Nephron progenitor cell (in vitro differentiated cells): ENCODE results near the gene ALPK1.
A peak's percentile ranks its signal among the peaks of the same experiment; 100 is the strongest.

Experiments
- DNase-seq: peaks from one replicate; pipeline ENCODE4 v3.0.0; 2021
- H3K27ac Mint-ChIP-seq: 2 replicates; pipeline ENCODE4 v1.8.0; 2021; ENCODE audit warnings: mild to moderate bottlenecking, moderate library complexity, mixed read lengths
- H3K27me3 Mint-ChIP-seq: 2 replicates; pipeline ENCODE4 v1.8.0; 2021; ENCODE audit warnings: mild to moderate bottlenecking, low read depth, mixed read lengths; ENCODE audit not compliant: poor library complexity
- H3K36me3 Mint-ChIP-seq: 2 replicates; pipeline ENCODE4 v1.8.0; 2021; ENCODE audit warnings: low read depth, mixed read lengths
- H3K4me1 Mint-ChIP-seq: 2 replicates; pipeline ENCODE4 v1.8.0; 2021; ENCODE audit warnings: mixed read lengths
- H3K4me3 Mint-ChIP-seq: 2 replicates; pipeline ENCODE4 v1.8.0; 2021; ENCODE audit warnings: mild to moderate bottlenecking, moderate library complexity, mixed read lengths
- H3K9me3 Mint-ChIP-seq: 2 replicates; pipeline ENCODE4 v1.8.0; 2021; ENCODE audit warnings: mild to moderate bottlenecking, moderate library complexity, mixed read lengths
- TF ChIP-seq, protein P1 (sequence below): fragments of 200-600 bp; sonication (generic); IDR thresholded peaks from 2 replicates; pipeline ENCODE4 v1.5.0; 2021; ENCODE audit warnings: antibody characterized with exemption

Gene ALPK1

GRCh38 chr4:112343330-112344080, 46.3 kb downstream of the ALPK1 start:
- Mint-ChIP-seq H3K4me1 (peaks cover 47% of the 10 kb centered on the region), H3K27ac (peak overlapping the region; percentile 34), H3K36me3 (no peaks in the 10 kb centered on the region), H3K4me3 (peak overlapping the region; percentile 19), H3K27me3 (peaks cover 16% of the 10 kb centered on the region), H3K9me3 (no peaks in the 10 kb centered on the region)
- no peak for DNase-seq
- TF ChIP-seq, protein P1, sequence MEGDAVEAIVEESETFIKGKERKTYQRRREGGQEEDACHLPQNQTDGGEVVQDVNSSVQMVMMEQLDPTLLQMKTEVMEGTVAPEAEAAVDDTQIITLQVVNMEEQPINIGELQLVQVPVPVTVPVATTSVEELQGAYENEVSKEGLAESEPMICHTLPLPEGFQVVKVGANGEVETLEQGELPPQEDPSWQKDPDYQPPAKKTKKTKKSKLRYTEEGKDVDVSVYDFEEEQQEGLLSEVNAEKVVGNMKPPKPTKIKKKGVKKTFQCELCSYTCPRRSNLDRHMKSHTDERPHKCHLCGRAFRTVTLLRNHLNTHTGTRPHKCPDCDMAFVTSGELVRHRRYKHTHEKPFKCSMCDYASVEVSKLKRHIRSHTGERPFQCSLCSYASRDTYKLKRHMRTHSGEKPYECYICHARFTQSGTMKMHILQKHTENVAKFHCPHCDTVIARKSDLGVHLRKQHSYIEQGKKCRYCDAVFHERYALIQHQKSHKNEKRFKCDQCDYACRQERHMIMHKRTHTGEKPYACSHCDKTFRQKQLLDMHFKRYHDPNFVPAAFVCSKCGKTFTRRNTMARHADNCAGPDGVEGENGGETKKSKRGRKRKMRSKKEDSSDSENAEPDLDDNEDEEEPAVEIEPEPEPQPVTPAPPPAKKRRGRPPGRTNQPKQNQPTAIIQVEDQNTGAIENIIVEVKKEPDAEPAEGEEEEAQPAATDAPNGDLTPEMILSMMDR = no peak

DNA sequence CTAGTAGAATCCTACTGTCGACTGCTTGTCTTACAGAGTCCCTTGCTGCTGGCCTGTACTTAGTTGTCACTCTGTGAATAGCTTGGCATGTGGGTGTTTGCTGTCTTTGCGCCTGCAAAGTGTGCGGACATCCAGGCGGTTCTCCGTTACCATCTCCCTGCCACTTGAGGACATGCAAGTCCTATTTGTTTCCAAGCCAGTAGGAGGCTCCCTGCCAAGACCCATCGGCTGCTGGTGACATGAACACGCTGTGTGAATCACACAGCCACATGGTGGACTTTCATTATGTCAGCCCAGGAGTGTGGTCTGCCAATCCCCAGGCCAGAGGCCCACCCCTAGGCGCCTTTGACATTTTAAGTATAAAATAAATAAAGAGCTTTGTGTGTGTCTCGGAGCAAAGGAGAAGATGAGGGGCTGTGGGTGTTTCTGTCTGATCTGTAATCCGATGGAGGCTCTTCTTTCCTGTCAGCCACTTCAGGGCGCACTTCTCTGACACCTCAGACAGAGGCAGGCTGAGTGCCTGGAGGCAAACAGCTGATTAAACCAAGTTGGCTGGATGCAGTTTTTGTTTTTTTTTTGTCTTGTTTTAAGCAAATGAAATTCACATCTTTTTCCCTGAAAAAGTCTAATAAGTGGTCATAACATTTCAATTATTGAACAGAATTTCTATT, 51.5 kb downstream of the ALPK1 start:
- H3K27ac Mint-ChIP-seq = no peak overlapping the region
- peaks cover 23% of the 10 kb centered on the region for H3K27me3 Mint-ChIP-seq
- peak overlapping the region; percentile 42 for H3K4me3 Mint-ChIP-seq
- peak; percentile 49 for DNase-seq
- H3K36me3 Mint-ChIP-seq = no peaks in the 10 kb centered on the region
- peaks cover 10% of the 10 kb centered on the region for H3K9me3 Mint-ChIP-seq
- H3K4me1 Mint-ChIP-seq = peaks cover 49% of the 10 kb centered on the region
- TF ChIP-seq, protein P1 = no peak

- TF ChIP-seq, protein P1 = no peak
- Mint-ChIP-seq H3K27me3 (peaks cover 20% of the 10 kb centered on the region), H3K27ac (no peak overlapping the region), H3K9me3 (peaks cover 15% of the 10 kb centered on the region), H3K4me3 (no peak overlapping the region), H3K4me1 (peaks cover 28% of the 10 kb centered on the region), H3K36me3 (no peaks in the 10 kb centered on the region)
- DNase-seq = no peak
Measured at GRCh38 chr4:112352736-112353135, 55.6 kb downstream of the ALPK1 start.

GRCh38 chr4:112355662-112356061, 58.5 kb downstream of the ALPK1 start:
- Mint-ChIP-seq H3K27ac (no peak overlapping the region), H3K4me1 (peaks cover 6% of the 10 kb centered on the region), H3K4me3 (no peak overlapping the region), H3K36me3 (peaks cover 9% of the 10 kb centered on the region), H3K9me3 (peaks cover 26% of the 10 kb centered on the region), H3K27me3 (peaks cover 18% of the 10 kb centered on the region)
- TF ChIP-seq, protein P1 = no peak
- no peak for DNase-seq

GRCh38 chr4:112357453-112357852, 60.3 kb downstream of the ALPK1 start:
- Mint-ChIP-seq H3K27ac (no peak overlapping the region), H3K36me3 (peaks cover 22% of the 10 kb centered on the region)
- no peak for DNase-seq

More at GRCh38 chr4:112357453-112357852, 60.3 kb downstream of the ALPK1 start:
- no peak overlapping the region for H3K4me3 Mint-ChIP-seq
- H3K27me3 Mint-ChIP-seq = peaks cover 11% of the 10 kb centered on the region
- TF ChIP-seq, protein P1 = no peak
- H3K9me3 Mint-ChIP-seq = peaks cover 38% of the 10 kb centered on the region
- H3K4me1 Mint-ChIP-seq = peaks cover 3% of the 10 kb centered on the region
